HG03565 (cell line): ENCODE results near the gene TRAPPC2L.

Source experiments
- ATAC-seq: cut with Tn5 transposase; IDR thresholded peaks from one replicate; pipeline ENCODE4 v1.9.1; 2021; ENCODE audit warnings: mild to moderate bottlenecking, moderate library complexity; ENCODE audit not compliant: unreplicated experiment

Gene TRAPPC2L, protein sequence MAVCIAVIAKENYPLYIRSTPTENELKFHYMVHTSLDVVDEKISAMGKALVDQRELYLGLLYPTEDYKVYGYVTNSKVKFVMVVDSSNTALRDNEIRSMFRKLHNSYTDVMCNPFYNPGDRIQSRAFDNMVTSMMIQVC

DNA sequence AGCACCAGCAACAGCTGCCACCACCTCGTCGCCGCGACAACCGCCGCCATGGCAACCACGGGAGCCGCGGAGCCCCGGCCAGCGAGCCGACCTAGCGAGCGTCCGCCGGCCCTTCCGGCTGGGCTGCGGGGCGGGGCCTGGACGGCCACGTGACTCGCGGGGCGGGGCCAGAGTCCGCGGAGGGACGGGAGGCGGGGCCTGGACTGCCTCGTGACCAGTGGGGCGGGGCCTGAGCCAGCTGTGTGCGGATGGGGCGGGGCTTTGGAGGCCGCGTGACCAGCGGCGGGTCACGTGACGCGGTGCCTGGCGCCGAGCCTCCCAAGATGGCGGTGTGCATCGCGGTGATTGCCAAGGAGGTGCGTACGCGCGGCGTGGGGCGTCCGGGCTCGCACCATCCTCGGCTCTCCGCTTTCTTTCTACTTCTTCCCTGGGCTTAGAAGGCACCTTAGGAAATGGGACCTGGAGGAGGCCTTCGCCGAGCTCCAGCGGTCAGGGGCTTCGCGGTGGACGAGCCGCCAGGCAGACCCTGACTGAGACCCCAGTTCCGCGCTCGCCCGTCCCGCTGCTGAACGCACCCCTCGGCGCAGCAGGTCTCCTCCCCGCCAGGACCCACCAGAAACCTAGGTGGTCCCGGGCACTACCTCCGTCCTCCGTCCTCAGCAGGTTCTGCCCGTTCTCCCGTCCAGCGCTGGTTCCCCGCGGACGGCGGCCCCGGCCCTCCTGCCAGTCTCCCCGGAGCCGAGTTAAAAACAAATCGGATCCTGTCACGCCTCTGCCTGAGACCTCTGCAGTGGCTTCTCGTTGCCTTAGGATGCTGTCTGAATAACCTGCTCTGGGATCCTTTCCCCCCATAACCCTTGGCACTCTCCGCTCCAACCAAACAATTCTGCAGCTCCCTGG lies at the start of gene TRAPPC2L, which contains the start of gene GALNS:
TSS of gene TRAPPC2L (plus strand) at position 300 of the 900 bp plus-strand sequence. CDS start at position 324, 24 bp downstream.
TSS of gene GALNS (minus strand) at position 120 of the 900 bp plus-strand sequence. CDS start at position 50, 70 bp downstream.
- peak; percentile 67 for ATAC-seq

- ATAC-seq, result no peak
Observed at GRCh38 chr16:88807142-88807625, 49.7 kb upstream of the TRAPPC2L start.

GRCh38 chr16:88807626-88808453 lies 49.1 kb upstream of the TRAPPC2L start:
- no peak for ATAC-seq

GRCh38 chr16:88809068-88809675 lies 47.8 kb upstream of the TRAPPC2L start:
- ATAC-seq, result no peak

GRCh38 chr16:88809676-88810165 lies 47.2 kb upstream of the TRAPPC2L start:
- no peak for ATAC-seq

- ATAC-seq, result no peak
Observed at GRCh38 chr16:88810166-88810911, 46.6 kb upstream of the TRAPPC2L start.

- peak; percentile 34 for ATAC-seq
Observed at GRCh38 chr16:88810912-88811768, 45.8 kb upstream of the TRAPPC2L start.

- peak; percentile 53 for ATAC-seq
Observed at GRCh38 chr16:88811769-88812512, 45.0 kb upstream of the TRAPPC2L start, which contains the start of gene APRT. Gene APRT (minus strand): TSS chr16:88811928. CDS start chr16:88811899, 29 bp downstream.

GRCh38 chr16:88812513-88813268 lies 44.2 kb upstream of the TRAPPC2L start:
- no peak for ATAC-seq

GRCh38 chr16:88813269-88814143 lies 43.4 kb upstream of the TRAPPC2L start:
- ATAC-seq, result no peak

GRCh38 chr16:88814144-88814502 lies 42.8 kb upstream of the TRAPPC2L start:
- no peak for ATAC-seq

- no peak for ATAC-seq
Observed at GRCh38 chr16:88815227-88815626, 41.7 kb upstream of the TRAPPC2L start.

GRCh38 chr16:88815901-88816589 lies 40.9 kb upstream of the TRAPPC2L start:
- ATAC-seq, result no peak

GRCh38 chr16:88816736-88817535 lies 40.0 kb upstream of the TRAPPC2L start:
- no peak for ATAC-seq
